GM12801 (cell line): Measurements from ENCODE around the gene RFC2.

Experiments used
- CTCF ChIP-seq: IDR thresholded peaks from one replicate; pipeline ENCODE4 v1.5.1; 2011; ENCODE audit warnings: control low read depth; ENCODE audit not compliant: insufficient read length; ENCODE audit errors: extremely low read depth

Gene RFC2

GRCh38 chr7:74223711-74224510 lies 30.3 kb downstream of the RFC2 start:
- no peak for TF ChIP-seq CTCF

GRCh38 chr7:74222851-74223710 lies 31.1 kb downstream of the RFC2 start:
- TF ChIP-seq CTCF, result no peak

- TF ChIP-seq CTCF, result no peak
Measured at GRCh38 chr7:74221713-74222112, 32.5 kb downstream of the RFC2 start.

DNA sequence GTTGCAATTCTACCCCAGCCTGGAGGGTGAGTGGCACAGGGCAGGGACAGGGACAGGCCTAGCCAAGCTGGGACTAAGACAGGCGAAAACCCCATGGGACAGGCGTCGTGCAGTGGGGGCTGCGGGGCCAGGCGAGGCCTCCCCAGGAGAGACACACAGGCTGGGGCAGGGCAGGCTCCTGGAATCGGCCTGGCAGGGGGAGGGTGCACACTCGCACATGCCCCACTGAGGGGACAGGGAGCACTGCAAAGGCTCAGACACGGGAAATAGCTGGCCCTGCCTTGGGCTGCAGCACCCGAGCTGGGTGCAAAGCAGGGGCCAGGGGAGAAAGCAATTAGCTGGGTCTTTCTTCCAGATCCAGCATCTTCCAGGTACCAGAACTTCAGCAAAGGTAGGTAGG lies 34.0 kb downstream of the RFC2 start:
- TF ChIP-seq CTCF, result no peak

- no peak for TF ChIP-seq CTCF
Measured at GRCh38 chr7:74219416-74219815, 34.8 kb downstream of the RFC2 start.

DNA sequence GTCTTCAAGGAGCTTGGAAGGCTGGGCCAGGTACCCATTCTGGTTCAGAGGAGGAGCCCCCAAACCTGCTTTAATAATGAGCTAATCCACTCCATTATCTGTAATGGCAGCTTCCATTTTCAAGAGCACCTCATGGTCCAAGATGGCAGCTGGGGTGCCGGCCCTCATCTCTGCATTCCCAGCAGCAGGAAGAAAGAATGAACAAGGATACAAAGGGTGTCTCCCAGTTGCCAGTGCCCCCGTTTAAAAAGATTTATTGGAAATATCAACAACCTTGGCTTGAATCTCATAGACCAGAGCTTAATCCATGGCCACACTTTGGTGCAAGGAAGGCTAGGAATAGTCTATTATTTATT lies 35.9 kb downstream of the RFC2 start:
- no peak for TF ChIP-seq CTCF

DNA sequence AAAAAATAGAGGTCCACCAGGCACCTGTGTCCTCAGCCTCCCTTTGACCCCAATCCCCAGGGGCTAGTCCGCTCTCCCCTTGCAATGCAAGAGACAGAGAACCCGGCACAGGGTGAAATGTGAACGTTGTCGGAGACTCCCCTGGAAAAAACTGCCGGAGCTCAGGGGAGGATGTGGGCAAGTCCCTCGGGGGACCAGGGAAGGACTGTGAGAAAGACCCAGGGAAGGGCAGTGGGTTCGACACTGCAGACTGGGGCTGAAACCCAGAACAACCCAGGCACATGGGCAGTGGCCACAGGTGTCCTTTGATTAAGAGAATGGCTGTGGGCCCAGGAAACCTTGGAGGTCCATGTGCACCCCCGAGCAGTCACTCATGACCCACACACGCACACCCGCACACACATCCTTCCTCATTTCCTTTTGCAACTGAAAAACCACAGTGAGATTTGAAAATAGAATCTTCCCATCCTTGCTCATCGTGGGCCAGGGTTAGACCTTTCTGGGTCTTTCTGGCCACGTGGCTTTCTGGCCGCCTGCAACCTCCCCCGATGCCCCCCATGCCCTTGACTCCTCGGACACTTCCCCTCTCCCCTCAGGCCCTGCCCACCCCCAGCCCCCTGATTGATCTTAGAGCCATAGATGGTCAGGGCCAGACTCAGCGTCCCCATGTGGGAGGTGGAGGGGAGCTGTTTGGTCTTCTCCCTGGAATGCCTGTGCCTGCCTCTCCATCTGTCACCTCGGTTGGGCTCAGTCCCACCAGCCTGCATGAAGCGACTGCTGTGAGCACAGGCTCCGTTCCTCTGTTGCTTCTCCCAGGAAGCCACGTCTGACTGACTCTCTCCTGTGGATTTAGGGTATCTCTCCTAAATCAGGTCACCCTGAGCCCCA lies 36.5 kb downstream of the RFC2 start:
- no peak for TF ChIP-seq CTCF
